ENCODE results near the gene EFCAB7. TPM values are rescaled to one million over a fixed set of nuclear protein-coding genes. Genes with fewer than 3 reads are reported as not detected.

Gene EFCAB7
- total RNA-seq, 1 donor from 2014 or later: 3.7 TPM

DNA sequence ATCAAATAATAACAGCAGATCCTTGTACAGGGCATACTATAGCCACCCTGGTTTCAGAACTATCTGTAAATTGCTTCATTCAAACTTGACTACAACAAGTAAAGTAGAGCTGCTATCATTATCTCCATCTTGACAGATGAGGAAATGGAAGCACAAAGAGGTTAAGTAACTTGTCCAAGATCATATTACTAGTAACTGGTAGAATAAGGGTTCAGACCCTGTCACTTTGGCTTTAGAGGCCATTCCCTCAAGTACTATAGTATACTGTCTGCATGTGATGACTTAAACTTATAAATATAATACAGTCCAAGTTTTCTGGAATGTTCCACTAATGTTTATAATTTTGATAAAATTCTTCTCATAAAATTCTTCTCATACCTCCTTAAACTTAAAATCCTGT lies 94.7 kb downstream of the EFCAB7 start:
- Histone ChIP-seq H3K79me2 (ENCODE audit: insufficient read depth, low read length) (no peaks in the 10 kb centered on the region), H3K4me1 (ENCODE audit: insufficient read depth, low read length) (no peaks in the 10 kb centered on the region), H3K36me3 (ENCODE audit: insufficient read depth, low read length) (no peaks in the 10 kb centered on the region), H3K4me3 (ENCODE audit: insufficient read depth, low read depth, low read length) (no peak overlapping the region), H4K20me1 (ENCODE audit: insufficient read depth, low read length) (peaks cover 5% of the 10 kb centered on the region), H3K4me2 (ENCODE audit: low read length) (no peak overlapping the region), H2AFZ (ENCODE audit: low read depth, low read length) (no peak overlapping the region), H3K9me3 (ENCODE audit: insufficient read depth, low read depth, low read length) (no peaks in the 10 kb centered on the region), H3K9ac (ENCODE audit: low read length) (no peak overlapping the region), H3K27me3 (ENCODE audit: insufficient read depth, low read length) (no peaks in the 10 kb centered on the region), H3K27ac (ENCODE audit: low read depth, low read length) (no peak overlapping the region)
- DNase-seq (ENCODE audit: low read depth) (peak; percentile 23), FAIRE-seq (peak; percentile 37)
- no peak overlapping the region for H3K4me3 Mint-ChIP-seq (ENCODE audit: unreplicated experiment)
- H3K27ac Mint-ChIP-seq (ENCODE audit: unreplicated experiment): no peak overlapping the region
- H3K9me3 Mint-ChIP-seq (ENCODE audit: unreplicated experiment): no peaks in the 10 kb centered on the region
- H3K36me3 Mint-ChIP-seq (ENCODE audit: low read depth, unreplicated experiment): no peaks in the 10 kb centered on the region
- H3K4me1 Mint-ChIP-seq (ENCODE audit: low read depth, unreplicated experiment): peaks cover 5% of the 10 kb centered on the region
- TF ChIP-seq EZH2 (IDR thresholded peaks at IDR 0.05; ENCODE audit: insufficient read depth, low read length): no peak
- TF ChIP-seq, protein P1, sequence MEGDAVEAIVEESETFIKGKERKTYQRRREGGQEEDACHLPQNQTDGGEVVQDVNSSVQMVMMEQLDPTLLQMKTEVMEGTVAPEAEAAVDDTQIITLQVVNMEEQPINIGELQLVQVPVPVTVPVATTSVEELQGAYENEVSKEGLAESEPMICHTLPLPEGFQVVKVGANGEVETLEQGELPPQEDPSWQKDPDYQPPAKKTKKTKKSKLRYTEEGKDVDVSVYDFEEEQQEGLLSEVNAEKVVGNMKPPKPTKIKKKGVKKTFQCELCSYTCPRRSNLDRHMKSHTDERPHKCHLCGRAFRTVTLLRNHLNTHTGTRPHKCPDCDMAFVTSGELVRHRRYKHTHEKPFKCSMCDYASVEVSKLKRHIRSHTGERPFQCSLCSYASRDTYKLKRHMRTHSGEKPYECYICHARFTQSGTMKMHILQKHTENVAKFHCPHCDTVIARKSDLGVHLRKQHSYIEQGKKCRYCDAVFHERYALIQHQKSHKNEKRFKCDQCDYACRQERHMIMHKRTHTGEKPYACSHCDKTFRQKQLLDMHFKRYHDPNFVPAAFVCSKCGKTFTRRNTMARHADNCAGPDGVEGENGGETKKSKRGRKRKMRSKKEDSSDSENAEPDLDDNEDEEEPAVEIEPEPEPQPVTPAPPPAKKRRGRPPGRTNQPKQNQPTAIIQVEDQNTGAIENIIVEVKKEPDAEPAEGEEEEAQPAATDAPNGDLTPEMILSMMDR (IDR thresholded peaks at IDR 0.05; ENCODE audit: insufficient read depth, low read depth, low read length): no peak
- H3K27me3 Mint-ChIP-seq (ENCODE audit: low read depth, unreplicated experiment): peaks cover 3% of the 10 kb centered on the region

DNA sequence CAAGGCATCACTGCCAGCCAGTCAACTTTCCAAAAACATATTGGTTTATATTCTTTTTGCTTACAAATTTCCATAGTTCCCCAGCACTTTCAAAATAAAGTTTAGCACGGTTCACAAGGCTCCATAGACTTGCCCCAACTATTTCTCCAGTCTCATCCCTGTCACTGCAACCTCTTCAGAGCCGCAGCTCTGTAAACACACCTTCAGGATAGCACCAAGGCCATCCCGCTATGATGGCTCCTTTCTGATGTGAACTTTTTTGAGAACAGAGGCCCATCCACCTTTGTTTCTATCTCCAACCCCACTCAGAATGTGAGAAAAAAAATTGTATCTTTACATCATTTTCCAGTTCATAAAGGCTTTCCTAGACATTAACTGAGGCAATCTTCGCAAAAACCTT lies 96.2 kb downstream of the EFCAB7 start:
- Mint-ChIP-seq H3K27me3 (ENCODE audit: low read depth, unreplicated experiment) (peaks cover under 1% of the 10 kb centered on the region), H3K4me3 (ENCODE audit: unreplicated experiment) (no peak overlapping the region), H3K36me3 (ENCODE audit: low read depth, unreplicated experiment) (peaks cover 2% of the 10 kb centered on the region), H3K27ac (ENCODE audit: unreplicated experiment) (no peak overlapping the region), H3K9me3 (ENCODE audit: unreplicated experiment) (no peaks in the 10 kb centered on the region), H3K4me1 (ENCODE audit: low read depth, unreplicated experiment) (peaks cover 3% of the 10 kb centered on the region)
- TF ChIP-seq, protein P1 (IDR thresholded peaks at IDR 0.05; ENCODE audit: insufficient read depth, low read depth, low read length): no peak
- no peak for TF ChIP-seq EZH2 (IDR thresholded peaks at IDR 0.05; ENCODE audit: insufficient read depth, low read length)
- no peak overlapping the region for H3K27ac ChIP-seq (ENCODE audit: low read depth, low read length)
- no peak overlapping the region for H3K9ac ChIP-seq (ENCODE audit: low read length)
- no peaks in the 10 kb centered on the region for H4K20me1 ChIP-seq (ENCODE audit: insufficient read depth, low read length)
- FAIRE-seq (no peak), DNase-seq (ENCODE audit: low read depth) (no peak)
- H2AFZ ChIP-seq (ENCODE audit: low read depth, low read length): no peak overlapping the region
- no peak overlapping the region for H3K4me3 ChIP-seq (ENCODE audit: insufficient read depth, low read depth, low read length)
- H3K4me2 ChIP-seq (ENCODE audit: low read length): no peak overlapping the region
- H3K9me3 ChIP-seq (ENCODE audit: insufficient read depth, low read depth, low read length): no peaks in the 10 kb centered on the region
- H3K27me3 ChIP-seq (ENCODE audit: insufficient read depth, low read length): no peaks in the 10 kb centered on the region
- no peaks in the 10 kb centered on the region for H3K79me2 ChIP-seq (ENCODE audit: insufficient read depth, low read length)
- H3K4me1 ChIP-seq (ENCODE audit: insufficient read depth, low read length): no peaks in the 10 kb centered on the region
- no peaks in the 10 kb centered on the region for H3K36me3 ChIP-seq (ENCODE audit: insufficient read depth, low read length)

DNA sequence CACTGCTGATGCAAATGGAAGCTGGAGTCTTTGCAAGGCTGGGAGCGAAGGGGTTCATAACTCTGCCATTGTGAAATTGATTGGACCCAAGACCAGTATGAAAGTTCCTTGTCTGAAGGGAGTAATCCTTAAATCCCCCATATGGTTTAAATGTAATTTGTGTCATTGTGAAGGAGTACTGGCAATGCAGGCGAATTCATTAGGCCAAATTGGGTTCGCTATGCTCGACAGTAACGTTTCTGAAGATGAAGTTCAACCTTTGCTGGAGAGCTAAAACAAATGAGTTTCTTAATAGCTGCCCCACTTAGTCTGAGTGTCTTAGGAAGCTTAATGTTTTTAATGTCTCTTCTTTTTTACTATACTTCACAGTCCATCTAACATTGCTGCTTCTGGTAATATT lies 97.3 kb downstream of the EFCAB7 start:
- Histone ChIP-seq H3K27me3 (ENCODE audit: insufficient read depth, low read length) (no peaks in the 10 kb centered on the region), H4K20me1 (ENCODE audit: insufficient read depth, low read length) (no peaks in the 10 kb centered on the region), H3K79me2 (ENCODE audit: insufficient read depth, low read length) (no peaks in the 10 kb centered on the region), H3K36me3 (ENCODE audit: insufficient read depth, low read length) (no peaks in the 10 kb centered on the region), H3K4me1 (ENCODE audit: insufficient read depth, low read length) (no peaks in the 10 kb centered on the region), H3K9me3 (ENCODE audit: insufficient read depth, low read depth, low read length) (no peaks in the 10 kb centered on the region), H3K4me2 (ENCODE audit: low read length) (no peak overlapping the region), H3K27ac (ENCODE audit: low read depth, low read length) (no peak overlapping the region), H3K9ac (ENCODE audit: low read length) (no peak overlapping the region), H2AFZ (ENCODE audit: low read depth, low read length) (no peak overlapping the region), H3K4me3 (ENCODE audit: insufficient read depth, low read depth, low read length) (no peak overlapping the region)
- H3K4me1 Mint-ChIP-seq (ENCODE audit: low read depth, unreplicated experiment): peaks cover 13% of the 10 kb centered on the region
- H3K4me3 Mint-ChIP-seq (ENCODE audit: unreplicated experiment): no peak overlapping the region
- FAIRE-seq (no peak), DNase-seq (ENCODE audit: low read depth) (no peak)
- TF ChIP-seq EZH2 (IDR thresholded peaks at IDR 0.05; ENCODE audit: insufficient read depth, low read length): no peak
- TF ChIP-seq, protein P1 (IDR thresholded peaks at IDR 0.05; ENCODE audit: insufficient read depth, low read depth, low read length): no peak
- H3K27ac Mint-ChIP-seq (ENCODE audit: unreplicated experiment): no peak overlapping the region
- H3K36me3 Mint-ChIP-seq (ENCODE audit: low read depth, unreplicated experiment): peaks cover 2% of the 10 kb centered on the region
- H3K27me3 Mint-ChIP-seq (ENCODE audit: low read depth, unreplicated experiment): no peaks in the 10 kb centered on the region
- no peaks in the 10 kb centered on the region for H3K9me3 Mint-ChIP-seq (ENCODE audit: unreplicated experiment)

Data from astrocyte (in vitro differentiated cells and primary cell).